Keratinocyte (primary cell): ENCODE results near the gene P4HA3. TPM values are rescaled to one million over a fixed set of nuclear protein-coding genes. Genes with fewer than 3 reads are reported as not detected.

ENCODE experiments used
- DNase-seq: peaks from one replicate; pipeline ENCODE4 v3.0.0-alpha.2; 2011; ENCODE audit warnings: low read depth, missing footprints, low spot score
- FAIRE-seq: peaks from 2 replicates; lab custom pipeline; 2011; peaks lifted over from hg19 to GRCh38; lab: Jason Lieb, UNC
- H2AFZ ChIP-seq: 2 replicates; pipeline ENCODE4 v1.6.0; 2012; ENCODE audit warnings: low read length, control low read depth, inconsistent platforms; ENCODE audit not compliant: control insufficient read depth
- H3K27ac ChIP-seq: 2 replicates; pipeline ENCODE4 v1.5.1; 2011; ENCODE audit warnings: low read length; ENCODE audit not compliant: control insufficient read depth, insufficient read depth
- H3K27me3 ChIP-seq: 3 replicates; pipeline ENCODE4 v1.6.0; 2011; ENCODE audit warnings: low read length; ENCODE audit not compliant: control insufficient read depth, insufficient read depth; ENCODE audit errors: extremely low read depth
- H3K36me3 ChIP-seq, 2 experiments: 2 replicates in 1 of 2; 3 replicates in 1 of 2; pipeline ENCODE4 v1.5.1; 2011; ENCODE audit warnings: low read length in 2 of 2, mild to moderate bottlenecking in 1 of 2; ENCODE audit not compliant: control insufficient read depth in 2 of 2, insufficient read depth in 2 of 2; ENCODE audit errors: extremely low read depth in 1 of 2
- H3K4me1 ChIP-seq: 3 replicates; pipeline ENCODE4 v1.5.1; 2011; ENCODE audit warnings: low read length; ENCODE audit not compliant: control insufficient read depth, insufficient read depth; ENCODE audit errors: extremely low read depth
- H3K4me2 ChIP-seq: 3 replicates; pipeline ENCODE4 v1.6.0; 2011; ENCODE audit warnings: low read depth, low read length; ENCODE audit not compliant: control insufficient read depth, insufficient read depth; ENCODE audit errors: extremely low read depth
- H3K4me3 ChIP-seq, 3 experiments: fragments of 200-600 bp in 1 of 3; sonication (generic) in 1 of 3; 2 replicates in 2 of 3; 3 replicates in 1 of 3; pipeline ENCODE4 v1.5.1; 2011 to 2016; ENCODE audit warnings: low read length in 3 of 3, mild to moderate bottlenecking in 3 of 3, control low read depth in 2 of 3, inconsistent platforms in 1 of 3, low read depth in 1 of 3, mixed read lengths in 1 of 3, mixed run types in 1 of 3, moderate library complexity in 1 of 3; ENCODE audit not compliant: control insufficient read depth in 2 of 3, insufficient read depth in 2 of 3; ENCODE audit errors: extremely low read depth in 1 of 3
- H3K79me2 ChIP-seq: 2 replicates; pipeline ENCODE4 v1.6.0; 2012; ENCODE audit warnings: low read length; ENCODE audit not compliant: control insufficient read depth, insufficient read depth
- H3K9ac ChIP-seq: 3 replicates; pipeline ENCODE4 v1.6.0; 2011; ENCODE audit warnings: low read length; ENCODE audit not compliant: control insufficient read depth, insufficient read depth; ENCODE audit errors: extremely low read depth
- H3K9me1 ChIP-seq: 3 replicates; pipeline ENCODE4 v1.6.0; 2011; ENCODE audit warnings: low read length; ENCODE audit not compliant: control insufficient read depth, insufficient read depth; ENCODE audit errors: extremely low read depth
- H3K9me3 ChIP-seq: 2 replicates; pipeline ENCODE4 v1.5.1; 2012; ENCODE audit warnings: low read depth, low read length; ENCODE audit not compliant: control insufficient read depth
- H4K20me1 ChIP-seq: 3 replicates; pipeline ENCODE4 v1.6.0; 2011; ENCODE audit warnings: low read length; ENCODE audit not compliant: control insufficient read depth, insufficient read depth; ENCODE audit errors: extremely low read depth
- CTCF ChIP-seq, 3 experiments: IDR thresholded peaks in 1 of 3; conservative IDR thresholded peaks in 1 of 3; optimal IDR thresholded peaks in 1 of 3; 2 replicates in 2 of 3; 3 replicates in 1 of 3; pipeline versions ENCODE3 to v1.5.1; 2011; ENCODE audit warnings: low read length in 3 of 3, mild to moderate bottlenecking in 3 of 3, moderate library complexity in 2 of 3, control low read depth in 1 of 3, inconsistent platforms in 1 of 3; ENCODE audit not compliant: insufficient read depth in 2 of 3; ENCODE audit errors: extremely low read depth in 1 of 3
- EZH2 ChIP-seq: IDR thresholded peaks from one replicate; pipeline ENCODE4 v1.6.1; 2012; ENCODE audit warnings: inconsistent platforms, mild to moderate bottlenecking, low read length, moderate library complexity
- dilution Hi-C: fragments of 300-500 bp; cut with MboI; formaldehyde crosslinking; loops from one replicate; pipeline ENCODE4 v1.7.0; 2020; ENCODE audit warnings: low sequenced_read_pairs; ENCODE audit not compliant: extremely low pct_ligation_motif_present
- polyA plus RNA-seq, 5 experiments: library from polyadenylated mRNA; depleted of rRNA in 3 of 5; stranded (reverse) in 3 of 5; stranded (forward) in 1 of 5; unstranded in 1 of 5; fragments of >200 nt; gene quantifications; 1 replicate in 1 of 5; 2 replicates in 3 of 5; 3 replicates in 1 of 5; pipeline versions ENCODE4 v1.2.1 to v1.2.3, GENCODE V29; 2011 to 2012; ENCODE audit warnings: missing spikeins in 2 of 5, low read depth in 1 of 5, low replicate concordance in 1 of 5

The P4HA3 gene
- polyA plus RNA-seq, 1 donor (not counting 4 experiments of a cell fraction or from before 2014, with no cell fraction given): 0.14 TPM

GRCh38 chr11:74330075-74330858 is 18.8 kb upstream of the P4HA3 start:
- no peaks in the 10 kb centered on the region for H4K20me1 ChIP-seq
- dilution Hi-C loops: no loop called here
- no peak for DNase-seq
- no peak overlapping the region for H3K4me3 ChIP-seq
- TF ChIP-seq CTCF (optimal IDR thresholded peaks at IDR 0.05 in 1 of 3, IDR thresholded peaks at IDR 0.05 in 1 of 3, conservative IDR thresholded peaks at IDR 0.05 in 1 of 3; ENCODE audit: extremely low read depth in 1 of 3, insufficient read depth in 2 of 3, low read length in 3 of 3) (no peak), EZH2 (no peak)
- H3K9ac ChIP-seq: no peak overlapping the region
- H3K27me3 ChIP-seq: no peaks in the 10 kb centered on the region
- no peaks in the 10 kb centered on the region for H3K79me2 ChIP-seq
- no peak for FAIRE-seq
- no peaks in the 10 kb centered on the region for H3K9me1 ChIP-seq
- no peaks in the 10 kb centered on the region for H3K9me3 ChIP-seq
- no peaks in the 10 kb centered on the region for H3K36me3 ChIP-seq
- H3K4me2 ChIP-seq: no peak overlapping the region
- peaks cover 3% of the 10 kb centered on the region for H3K4me1 ChIP-seq
- no peak overlapping the region for H3K27ac ChIP-seq
- no peak overlapping the region for H2AFZ ChIP-seq

- dilution Hi-C loops: no loop called here
- TF ChIP-seq EZH2 (no peak), CTCF (optimal IDR thresholded peaks at IDR 0.05 in 1 of 3, IDR thresholded peaks at IDR 0.05 in 1 of 3, conservative IDR thresholded peaks at IDR 0.05 in 1 of 3; ENCODE audit: extremely low read depth in 1 of 3, insufficient read depth in 2 of 3, low read length in 3 of 3) (no peak)
Measured at GRCh38 chr11:74327076-74327475, 15.6 kb upstream of the P4HA3 start.

More at GRCh38 chr11:74327076-74327475, 15.6 kb upstream of the P4HA3 start:
- H3K36me3 ChIP-seq: no peaks in the 10 kb centered on the region
- H3K4me2 ChIP-seq: no peak overlapping the region
- H2AFZ ChIP-seq: no peak overlapping the region
- H3K9me1 ChIP-seq: no peaks in the 10 kb centered on the region
- no peaks in the 10 kb centered on the region for H3K79me2 ChIP-seq
- no peak overlapping the region for H3K27ac ChIP-seq
- H3K9ac ChIP-seq: no peak overlapping the region
- no peak overlapping the region for H3K4me3 ChIP-seq
- H3K4me1 ChIP-seq: peaks cover 3% of the 10 kb centered on the region
- H3K9me3 ChIP-seq: no peaks in the 10 kb centered on the region
- no peaks in the 10 kb centered on the region for H4K20me1 ChIP-seq
- FAIRE-seq: no peak
- DNase-seq: no peak
- H3K27me3 ChIP-seq: no peaks in the 10 kb centered on the region
